ENCODE measurements around the gene ACADM.

DNA sequence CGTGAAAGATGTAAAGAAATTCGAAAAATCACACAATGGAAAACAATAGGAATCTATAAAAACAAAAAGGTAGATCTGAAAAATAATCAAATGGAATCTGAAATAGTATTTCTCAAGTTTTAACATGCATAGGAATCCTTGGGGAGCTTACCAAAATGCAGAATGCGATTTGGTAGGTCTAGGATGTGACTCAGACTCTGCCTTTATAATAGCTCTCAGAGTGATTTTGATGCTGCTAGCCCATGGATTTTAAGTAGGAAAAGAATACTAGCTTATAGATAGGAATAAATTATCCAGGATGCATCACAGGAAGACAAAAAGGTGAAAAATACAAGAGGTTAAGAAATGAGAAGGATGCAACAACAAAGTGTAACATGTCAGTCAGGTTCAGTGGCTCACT, 47.5 kb downstream of the ACADM start:
- no peak for TF ChIP-seq POLR2AphosphoS5 (IDR thresholded peaks at IDR 0.05)
- TF ChIP-seq CTCF (IDR thresholded peaks at IDR 0.05): no peak
- no peak for TF ChIP-seq EP300 (IDR thresholded peaks at IDR 0.05)
